HepG2 (cell line): Measurements from ENCODE around the gene LRRTM1. TPM values are rescaled to one million over a fixed set of nuclear protein-coding genes. Genes with fewer than 3 reads are reported as not detected.

Experiments
- ATAC-seq: fragments of 200-7000 bp; cut with Tn5 transposase; 3 replicates; pipeline ENCODE4 v1.9.1; 2020; ENCODE audit warnings: mild to moderate bottlenecking, moderate library complexity
- BruUV-seq: library from RNA; stranded (reverse); fragments of 400-500 nt; replicated peaks from 2 replicates; lab custom pipeline; 2021; lab: Mats Ljungman, UMichigan
- CTCF ChIA-PET: fragments of 300-600 bp; formaldehyde crosslinking; extraction: SDS; loops from one replicate; lab custom pipeline; 2021; ENCODE audit warnings: low total read pairs, inconsistent platforms, low intra/inter-chr PET ratio; lab: Yijun Ruan, JAX
- POLR2A ChIA-PET: fragments of 350-600 bp; sonication (Branson Sonifier 250); formaldehyde crosslinking; loops from one replicate; lab custom pipeline; 2020; ENCODE audit warnings: antibody characterized with exemption, inconsistent platforms; lab: Yijun Ruan, JAX
- DNase-seq: peaks from one replicate; pipeline ENCODE4 v3.0.0-alpha.2; 2015; ENCODE audit warnings: low spot score
- FAIRE-seq: peaks from 3 replicates; lab custom pipeline; 2011; peaks lifted over from hg19 to GRCh38; lab: Jason Lieb, UNC
- H2AFZ ChIP-seq: one replicate; pipeline ENCODE4 v1.6.1; 2011; ENCODE audit warnings: low read length, inconsistent platforms
- H3K27ac ChIP-seq: fragments of 300-600 bp; 3 replicates; pipeline ENCODE4 v1.8.0; 2011; ENCODE audit warnings: mixed run types, mild to moderate bottlenecking, mixed read lengths, low read length, inconsistent platforms; ENCODE audit not compliant: insufficient read depth; ENCODE audit errors: extremely low read length
- H3K27me3 ChIP-seq, 2 experiments: fragments of 200-600 bp in 1 of 2; 2 replicates in 1 of 2; 3 replicates in 1 of 2; pipeline versions ENCODE4 v1.6.0 to v1.8.0; 2011; ENCODE audit warnings: low read length in 2 of 2, mild to moderate bottlenecking in 2 of 2, moderate library complexity in 2 of 2, inconsistent platforms in 1 of 2; ENCODE audit not compliant: insufficient read depth in 2 of 2, control insufficient read depth in 1 of 2
- H3K36me3 ChIP-seq, 2 experiments: fragments of 200-600 bp in 1 of 2; replicated peaks in 1 of 2; 2 replicates in 1 of 2; 3 replicates in 1 of 2; pipeline versions ENCODE4 v1.5.1 to v1.8.0; 2011; ENCODE audit warnings: low read length in 2 of 2, inconsistent platforms in 1 of 2; ENCODE audit not compliant: insufficient read depth in 2 of 2, control insufficient read depth in 1 of 2
- H3K4me1 ChIP-seq: 2 replicates; pipeline ENCODE4 v1.5.1; 2012; ENCODE audit warnings: low read length, inconsistent platforms; ENCODE audit not compliant: insufficient read depth
- H3K4me2 ChIP-seq: 2 replicates; pipeline ENCODE4 v1.6.0; 2011; ENCODE audit warnings: low read depth, low read length, inconsistent platforms
- H3K4me3 ChIP-seq, 3 experiments: fragments of 200-600 bp in 1 of 3; sonication (generic), shearing (Covaris generic) in 1 of 3; replicated peaks in 1 of 3; 2 replicates each; pipeline ENCODE4 v1.5.1; 2011 to 2016; ENCODE audit warnings: low read length in 3 of 3, inconsistent platforms in 2 of 3, low read depth in 2 of 3, mild to moderate bottlenecking in 2 of 3, control low read depth in 1 of 3, mixed read lengths in 1 of 3; ENCODE audit not compliant: insufficient read depth in 1 of 3
- H3K79me2 ChIP-seq: one replicate; pipeline ENCODE4 v1.6.1; 2011; ENCODE audit warnings: low read length, inconsistent platforms; ENCODE audit not compliant: insufficient read depth
- H3K9ac ChIP-seq: 2 replicates; pipeline ENCODE4 v1.6.0; 2011; ENCODE audit warnings: mild to moderate bottlenecking, low read depth, low read length, inconsistent platforms; ENCODE audit not compliant: insufficient read depth
- H3K9me3 ChIP-seq: 2 replicates; pipeline ENCODE4 v1.5.1; 2012; ENCODE audit warnings: mild to moderate bottlenecking, low read length
- H4K20me1 ChIP-seq: 2 replicates; pipeline ENCODE4 v1.6.0; 2011; ENCODE audit warnings: inconsistent platforms, mild to moderate bottlenecking, low read length, moderate library complexity; ENCODE audit not compliant: insufficient read depth
- ATF7 ChIP-seq, 2 experiments: fragments of 450-650 bp in 1 of 2; sonication (generic) in 1 of 2; formaldehyde crosslinking in 1 of 2; IDR thresholded peaks; 2 replicates each; pipeline versions ENCODE4 v1.4.0 to v1.6.1; 2016 to 2020; ENCODE audit warnings: antibody characterized with exemption in 1 of 2, mild to moderate bottlenecking in 1 of 2, missing genetic modification reagents in 1 of 2
- IRF2 ChIP-seq: IDR thresholded peaks from 2 replicates; pipeline ENCODE4 v1.6.1; 2018; ENCODE audit warnings: missing genetic modification reagents, missing compliant biosample characterization
- KDM1A ChIP-seq: IDR thresholded peaks from 2 replicates; pipeline ENCODE4 v1.6.1; 2016; ENCODE audit warnings: missing compliant biosample characterization
- MBD4 ChIP-seq: IDR thresholded peaks from 2 replicates; pipeline ENCODE4 v1.6.1; 2012; ENCODE audit warnings: low read length, inconsistent platforms, borderline replicate concordance
- MTF1 ChIP-seq: sonication (generic); formaldehyde crosslinking; IDR thresholded peaks from 2 replicates; pipeline ENCODE4 v1.5.0; 2020; ENCODE audit warnings: missing genetic modification reagents
- NFKB2 ChIP-seq: sonication (generic); formaldehyde crosslinking; IDR thresholded peaks from 2 replicates; pipeline ENCODE4 v1.4.0; 2020; ENCODE audit warnings: missing genetic modification reagents, borderline replicate concordance
- PRDM4 ChIP-seq: sonication (generic); formaldehyde crosslinking; IDR thresholded peaks from 2 replicates; pipeline ENCODE4 v1.9.0; 2021; ENCODE audit warnings: missing genetic modification reagents, borderline replicate concordance
- PTBP1 ChIP-seq: fragments of 200-400 bp; formaldehyde crosslinking; IDR thresholded peaks from 2 replicates; pipeline ENCODE4 v1.6.1; 2018; ENCODE audit warnings: low read length, low read depth; ENCODE audit not compliant: poor library complexity, severe bottlenecking
- SAFB2 ChIP-seq: sonication (generic); formaldehyde crosslinking; IDR thresholded peaks from 2 replicates; pipeline ENCODE4 v1.5.1; 2020; ENCODE audit warnings: missing genetic modification reagents, low read depth, mild to moderate bottlenecking, borderline replicate concordance
- SALL1 ChIP-seq: sonication (generic); formaldehyde crosslinking; IDR thresholded peaks from 2 replicates; pipeline ENCODE4 v1.8.0; 2022; ENCODE audit warnings: mild to moderate bottlenecking, missing genetic modification reagents
- SUZ12 ChIP-seq: fragments of 150-350 bp; IDR thresholded peaks from 2 replicates; pipeline ENCODE4 v1.6.1; 2014; ENCODE audit warnings: low read depth, low read length
- U2AF2 ChIP-seq: fragments of 200-400 bp; formaldehyde crosslinking; IDR thresholded peaks from 2 replicates; pipeline ENCODE4 v1.6.1; 2017; ENCODE audit warnings: low read depth, mild to moderate bottlenecking, low read length
- ZFP36L2 ChIP-seq: sonication (generic); formaldehyde crosslinking; IDR thresholded peaks from 2 replicates; pipeline ENCODE4 v1.4.0; 2020; ENCODE audit warnings: missing genetic modification reagents
- ZNF225 ChIP-seq: sonication (generic); formaldehyde crosslinking; IDR thresholded peaks from 2 replicates; pipeline ENCODE4 v1.4.0; 2020; ENCODE audit warnings: mild to moderate bottlenecking, missing genetic modification reagents
- ZNF501 ChIP-seq: sonication (generic); formaldehyde crosslinking; IDR thresholded peaks from 2 replicates; pipeline ENCODE4 v1.5.1; 2020; ENCODE audit warnings: mild to moderate bottlenecking, moderate library complexity, missing genetic modification reagents
- ZNF567 ChIP-seq: sonication (generic); formaldehyde crosslinking; IDR thresholded peaks from 2 replicates; pipeline ENCODE4 v1.8.1; 2023; ENCODE audit warnings: mild to moderate bottlenecking, missing genetic modification reagents, borderline replicate concordance
- ZNF580 ChIP-seq: IDR thresholded peaks from 2 replicates; pipeline ENCODE4 v1.6.1; 2016; ENCODE audit warnings: low read depth, borderline replicate concordance
- ZNF644 ChIP-seq: IDR thresholded peaks from 2 replicates; pipeline ENCODE4 v1.6.1; 2016; ENCODE audit warnings: low read depth
- ZNF691 ChIP-seq: sonication (generic); formaldehyde crosslinking; IDR thresholded peaks from 2 replicates; pipeline ENCODE4 v1.4.0; 2020; ENCODE audit warnings: missing genetic modification reagents, low read depth, mild to moderate bottlenecking, borderline replicate concordance
- WGBS: methylation state at CpG from one replicate; pipeline ENCODE4 v1.1.6; 2017; ENCODE audit warnings: low lambda C conversion rate; 5-methylcytosine and 5-hydroxymethylcytosine counted together
- in situ Hi-C: cut with HindIII; loops from 2 replicates; pipeline ENCODE4 v1.10.0; 2017; ENCODE audit warnings: low pct_unique_long_range_greater_than_20kb; ENCODE audit not compliant: extremely low pct_ligation_motif_present
- intact Hi-C: fragments of 100-400 bp; cut with micrococcal nuclease; formaldehyde crosslinking; loops from one replicate; pipeline ENCODE4 v1.10.0; 2022; ENCODE audit not compliant: unreplicated experiment
- polyA plus RNA-seq, 8 experiments: library from polyadenylated mRNA; depleted of rRNA in 3 of 8; stranded (reverse) in 7 of 8; unstranded in 1 of 8; fragments of >200 nt; fragmentation: Illumina TruSeq in 4 of 8; extraction: Trizol in 4 of 8; gene quantifications; 2 replicates each; pipeline versions ENCODE4 v1.2.1 to v1.2.3, GENCODE V29; 2011 to 2016; ENCODE audit warnings: low read depth in 4 of 8, missing spikeins in 1 of 8, mixed read lengths in 1 of 8; ENCODE audit not compliant: insufficient read depth in 1 of 8
- total RNA-seq, 5 experiments: library from RNA; depleted of rRNA; stranded (reverse); fragments of >200 nt; fragmentation: Illumina TruSeq; extraction: Trizol; gene quantifications; 2 replicates each; pipeline ENCODE4 v1.2.3, GENCODE V29; 2016; ENCODE audit warnings: low read depth in 1 of 5

The LRRTM1 gene
- total and polyA plus RNA-seq, 2 of the 13 experiments (the other 11 are each of a cell fraction or from before 2014, with no cell fraction given), result not detected

- Histone ChIP-seq H3K4me1 (no peaks in the 10 kb centered on the region), H2AFZ (no peak overlapping the region), H3K9me3 (0 out of 2 replicates have a peak, but pooled peaks cover 5% of the 10 kb centered on the region), H3K9ac (no peak overlapping the region), H3K4me2 (no peak overlapping the region), H4K20me1 (no peaks in the 10 kb centered on the region), H3K36me3 (no peaks in the 10 kb centered on the region), H3K4me3 (no peak overlapping the region), H3K27me3 (no peaks in the 10 kb centered on the region), H3K27ac (no peak overlapping the region), H3K79me2 (no peaks in the 10 kb centered on the region)
- intact Hi-C loops, result no loop called here
- ChIA-PET CTCF (no interaction called here), POLR2A (no interaction called here)
- DNase-seq (no peak), ATAC-seq (no peak), FAIRE-seq (no peak)
- 29% methylated on average over 5 of the region's 5 CpGs for WGBS
- BruUV-seq, result no TSS peak
- in situ Hi-C loops, result no loop called here
- no peak for TF ChIP-seq ZFP36L2 (CRISPR knock-in tag)
- TF ChIP-seq IRF2 (CRISPR knock-in tag), result no peak
- no peak for TF ChIP-seq ZNF580
- TF ChIP-seq ZNF691 (CRISPR knock-in tag), result no peak
- no peak for TF ChIP-seq SALL1 (CRISPR knock-in tag)
- TF ChIP-seq ZNF567 (CRISPR knock-in tag), result no peak
- no peak for TF ChIP-seq SUZ12
- no peak for TF ChIP-seq ZNF225
- no peak for TF ChIP-seq MBD4
- no peak for TF ChIP-seq ZNF644 (CRISPR knock-in tag)
- TF ChIP-seq MTF1 (CRISPR knock-in tag), result no peak
- no peak for TF ChIP-seq NFKB2
- TF ChIP-seq ZNF501 (CRISPR knock-in tag), result no peak
- TF ChIP-seq PRDM4, result no peak
- TF ChIP-seq KDM1A (CRISPR knock-in tag), result no peak
- TF ChIP-seq U2AF2, result no peak
- no peak for TF ChIP-seq PTBP1
- no peak for TF ChIP-seq ATF7 (IDR thresholded peaks at IDR 0.05)
- TF ChIP-seq ATF7 (CRISPR knock-in tag; IDR thresholded peaks at IDR 0.05), result no peak
- TF ChIP-seq SAFB2 (CRISPR knock-in tag), result no peak
- TF ChIP-seq, all 625 proteins: peak for 0
Measured at GRCh38 chr2:80312282-80312839, 7.8 kb upstream of the LRRTM1 start.
